ENCODE data around the gene CAT. TPM values are rescaled to one million over a fixed set of nuclear protein-coding genes. Genes with fewer than 3 reads are reported as not detected.
A peak's percentile ranks its signal among the peaks of the same experiment; 100 is the strongest.

Gene CAT
- total RNA-seq, 1 donor from 2014 or later = 82.6 TPM

DNA sequence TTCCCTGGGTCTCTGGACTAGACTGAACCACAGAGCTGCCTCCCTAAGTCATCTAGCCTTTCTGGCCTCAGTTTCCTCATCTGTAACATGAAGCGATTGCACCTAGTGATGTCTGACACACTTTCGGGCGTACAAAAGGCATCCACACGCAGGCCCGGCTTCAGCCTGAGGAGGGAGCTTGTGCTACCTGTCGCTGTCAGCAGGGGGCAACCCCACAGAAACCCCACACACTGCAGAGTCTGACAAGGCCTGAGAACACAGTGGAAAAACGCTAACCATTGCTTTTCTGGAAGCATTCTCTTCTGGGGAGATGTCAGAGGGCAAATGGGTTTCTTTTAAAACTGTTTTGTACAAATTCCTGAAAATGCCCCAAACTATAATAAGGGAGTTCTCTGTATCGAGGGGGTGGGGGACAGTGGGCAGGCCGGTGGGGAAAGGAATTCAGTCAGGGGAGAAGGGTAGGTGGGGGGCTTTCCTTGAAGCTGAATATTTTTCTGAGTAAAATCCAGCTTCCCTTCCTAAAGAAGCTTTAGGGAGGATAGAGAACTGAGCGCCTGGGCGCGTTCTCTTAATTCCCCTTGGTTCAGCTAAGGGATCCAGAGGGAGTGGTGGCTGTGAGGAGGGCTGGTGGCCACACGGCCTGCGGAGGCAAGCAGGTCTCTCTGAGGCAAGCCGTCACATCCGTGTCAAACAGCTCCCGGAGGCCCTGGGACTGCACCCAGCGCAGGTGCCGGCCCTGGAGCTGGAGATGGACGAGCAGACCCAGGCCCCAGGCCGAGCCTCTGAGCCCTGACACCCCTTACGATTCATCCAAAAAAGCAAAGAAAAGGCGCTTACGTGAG, 74.3 kb downstream of the CAT start:
- intact Hi-C loops (cut with DNase I) = no loop called here
- ATAC-seq (peak; percentile 76), DNase-seq (ENCODE audit: low spot score) (no peak)

DNA sequence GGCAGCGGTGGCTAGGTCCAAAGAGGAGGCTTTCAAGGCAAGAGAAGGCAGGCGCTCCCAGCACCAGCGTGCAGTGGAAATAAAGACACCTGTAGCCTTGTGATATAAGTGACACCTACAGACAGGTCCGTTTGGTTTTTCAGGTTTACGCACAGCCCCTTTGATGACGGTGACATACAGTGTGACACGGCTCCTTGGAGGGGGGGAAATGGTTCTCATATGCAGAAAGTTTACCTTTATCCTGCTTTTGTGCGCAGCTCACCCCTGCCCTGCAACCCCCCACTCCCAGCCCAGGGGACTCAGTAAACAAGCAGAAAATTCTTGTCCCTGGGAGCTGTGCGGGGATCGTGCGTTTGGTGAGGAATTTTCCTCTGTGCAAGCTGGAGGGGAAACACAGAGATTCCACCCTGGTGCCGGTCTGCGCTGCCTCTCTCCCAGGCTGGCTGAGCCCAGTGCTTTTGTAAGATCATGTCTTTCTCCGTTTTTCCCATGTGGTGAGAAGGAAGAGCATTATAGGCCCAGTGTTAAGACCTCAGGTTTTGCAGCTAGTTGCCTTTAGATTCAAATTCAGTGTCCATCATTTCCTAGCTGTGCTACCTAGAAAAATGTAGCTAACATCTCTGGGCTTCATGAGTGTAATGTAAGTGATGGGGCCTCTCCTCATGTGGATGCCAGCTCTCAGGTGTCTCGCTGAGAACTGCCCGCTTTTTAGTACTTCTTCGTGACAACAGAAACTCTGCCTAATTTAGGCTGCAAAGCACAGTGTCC, 75.1 kb downstream of the CAT start, which contains the start of gene ELF5:
ELF5 (minus strand) TSS at position 113 of the 768 bp plus-strand sequence. CDS start 8,045 bp downstream, outside the sequence.
- intact Hi-C loops (cut with DNase I) = no loop called here
- no peak for DNase-seq (ENCODE audit: low spot score)
- ATAC-seq = no peak

DNA sequence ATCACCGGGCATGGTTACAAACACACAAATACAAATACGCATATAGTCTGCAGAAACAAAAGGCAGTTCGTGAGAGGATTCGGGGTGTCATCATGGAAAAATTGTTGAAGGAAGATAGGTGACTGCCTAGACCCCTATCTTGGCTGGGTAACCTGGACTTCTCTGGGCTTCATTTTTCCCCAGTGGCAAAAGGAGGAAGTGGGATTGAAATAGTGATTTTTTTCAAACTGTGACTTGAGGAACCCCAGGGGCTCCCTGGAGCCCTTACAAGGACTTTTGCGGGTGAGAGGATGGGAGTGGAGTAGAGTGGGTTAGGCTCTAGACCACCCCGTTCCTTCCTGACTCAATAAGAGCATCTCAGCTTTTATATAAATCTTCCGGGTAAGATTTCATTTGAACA, 75.9 kb downstream of the CAT start:
- intact Hi-C loops (cut with DNase I) = no loop called here
- DNase-seq (ENCODE audit: low spot score) (no peak), ATAC-seq (no peak)

DNA sequence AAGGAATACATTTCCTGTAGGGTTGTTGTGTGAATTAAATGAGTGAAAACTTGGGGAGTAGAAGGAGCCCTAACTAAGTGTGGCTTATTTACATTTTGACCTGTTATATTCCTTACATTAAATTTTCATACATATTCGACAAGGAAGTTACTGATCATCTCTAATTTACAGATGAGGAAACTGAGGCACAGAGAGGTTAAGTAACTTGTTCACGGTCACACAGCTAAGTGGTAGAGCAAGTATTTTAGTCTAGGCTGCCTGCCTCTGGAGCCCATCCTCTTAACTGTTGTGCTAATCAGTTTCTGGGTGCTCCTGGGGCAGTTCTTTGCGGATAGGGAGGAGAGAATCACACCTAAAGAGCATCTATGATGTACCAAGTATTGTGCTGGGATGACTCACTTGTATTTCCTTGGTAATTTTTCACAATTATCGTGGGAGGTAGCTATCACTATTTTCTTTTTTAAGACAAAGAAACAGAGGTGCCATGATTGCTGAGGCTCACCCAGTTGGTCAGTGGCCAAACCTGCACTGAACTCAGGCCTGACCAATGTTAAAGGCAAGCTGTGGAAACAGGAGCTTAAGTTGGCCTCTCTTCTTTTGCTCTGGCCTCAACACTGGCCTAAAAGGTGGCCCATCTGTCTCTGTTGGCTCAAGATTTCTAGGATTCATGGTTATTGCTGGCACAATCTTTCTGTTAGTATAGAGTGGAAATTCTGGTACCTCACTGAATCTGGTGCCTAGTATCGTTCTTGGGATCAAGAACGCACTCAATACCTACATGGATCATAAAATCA, 77.7 kb downstream of the CAT start:
- no peak for ATAC-seq
- DNase-seq (ENCODE audit: low spot score) = no peak
- intact Hi-C loops (cut with DNase I) = no loop called here

- ATAC-seq = no peak
- no peak for DNase-seq (ENCODE audit: low spot score)
- intact Hi-C loops (cut with DNase I) = no loop called here
Observed at GRCh38 chr11:34519595-34520235, 81.0 kb downstream of the CAT start.

GRCh38 chr11:34521265-34521664, 82.5 kb downstream of the CAT start:
- intact Hi-C loops (cut with DNase I) = no loop called here
- DNase-seq (ENCODE audit: low spot score) (no peak), ATAC-seq (no peak)

Other genes starting within 250 kb of the CAT start
- 10.5 TPM for gene ABTB2, start 80.9 kb upstream of the CAT start, total RNA-seq
- gene ELF5, start 74.9 kb downstream of the CAT start, total RNA-seq = not detected
- gene EHF, start 182.2 kb downstream of the CAT start, total RNA-seq = 0.18 TPM

Data from sciatic nerve (tissue), 2 donors.